ENCODE measurements around the gene GTF3C1.

- TF ChIP-seq TAF1 (conservative IDR thresholded peaks at IDR 0.05) (no peak), CTCF (IDR thresholded peaks at IDR 0.05; ENCODE audit: low read depth, low read length, missing input control) (no peak), FOXA1 (IDR thresholded peaks at IDR 0.05) (no peak), RXRA (IDR thresholded peaks at IDR 0.05) (no peak), EGR1 (IDR thresholded peaks at IDR 0.05; ENCODE audit: low read depth in 2 of 2) (no peak), YY1 (IDR thresholded peaks at IDR 0.05) (no peak), RAD21 (IDR thresholded peaks at IDR 0.05) (no peak), MAX (IDR thresholded peaks at IDR 0.05) (no peak), ATF3 (IDR thresholded peaks at IDR 0.05) (no peak), SP1 (IDR thresholded peaks at IDR 0.05) (no peak), FOXA2 (IDR thresholded peaks at IDR 0.05) (no peak)
These were observed 112.6 kb downstream of the GTF3C1 start for GRCh38 chr16:27436921-27437650.

All from liver (tissue), 3 donors.